Cardiac muscle cell (in vitro differentiated cells and primary cell): ENCODE data around the gene SOX6. TPM values are rescaled to one million over a fixed set of nuclear protein-coding genes. Genes with fewer than 3 reads are reported as not detected.

ENCODE experiments used
- DNase-seq, 2 donors: peaks; one replicate each; pipeline versions ENCODE4 v3.0.0 to v3.0.0-alpha.2; 2010 to 2017; ENCODE audit warnings: low read depth in 1 of 2, low spot score in 1 of 2
- H3K27ac ChIP-seq: fragments of 200-600 bp; sonication (generic); 2 replicates; pipeline ENCODE4 v1.5.1; 2016
- H3K27me3 ChIP-seq: fragments of 200-600 bp; sonication (generic); 2 replicates; pipeline ENCODE4 v1.6.0; 2016; ENCODE audit warnings: control low read depth
- H3K36me3 ChIP-seq: fragments of 200-600 bp; sonication (generic); 2 replicates; pipeline ENCODE4 v1.5.1; 2016; ENCODE audit warnings: control low read depth
- H3K4me1 ChIP-seq: fragments of 200-600 bp; sonication (generic); 2 replicates; pipeline ENCODE4 v1.8.1; 2017; ENCODE audit warnings: low read depth, mild to moderate bottlenecking, mixed run types
- H3K4me3 ChIP-seq: fragments of 200-600 bp; sonication (generic); 2 replicates; pipeline ENCODE4 v1.5.1; 2016; ENCODE audit warnings: mild to moderate bottlenecking
- H3K9me3 ChIP-seq: fragments of 200-600 bp; sonication (generic); 2 replicates; pipeline ENCODE4 v1.5.1; 2017; ENCODE audit warnings: low read depth, mild to moderate bottlenecking, control low read depth
- polyA plus RNA-seq: library from polyadenylated mRNA; unstranded; fragments of >200 nt; fragmentation: Nextera tagmentation; extraction: Ambion mirVana; gene quantifications from 2 replicates; pipeline ENCODE4 v1.2.1, GENCODE V29; 2016
- total RNA-seq: library from RNA; depleted of rRNA; stranded (reverse); fragments of >200 nt; gene quantifications from 2 replicates; pipeline ENCODE4 v1.2.3, GENCODE V29; 2016
- TF ChIP-seq, protein P1 (sequence below): IDR thresholded peaks from 2 replicates; pipeline ENCODE4 v1.5.1; 2012; ENCODE audit warnings: low read depth, mild to moderate bottlenecking, low read length

Gene SOX6
- total and polyA plus RNA-seq, 2 experiments from 2014 or later = 7.0 to 9.6 TPM

DNA sequence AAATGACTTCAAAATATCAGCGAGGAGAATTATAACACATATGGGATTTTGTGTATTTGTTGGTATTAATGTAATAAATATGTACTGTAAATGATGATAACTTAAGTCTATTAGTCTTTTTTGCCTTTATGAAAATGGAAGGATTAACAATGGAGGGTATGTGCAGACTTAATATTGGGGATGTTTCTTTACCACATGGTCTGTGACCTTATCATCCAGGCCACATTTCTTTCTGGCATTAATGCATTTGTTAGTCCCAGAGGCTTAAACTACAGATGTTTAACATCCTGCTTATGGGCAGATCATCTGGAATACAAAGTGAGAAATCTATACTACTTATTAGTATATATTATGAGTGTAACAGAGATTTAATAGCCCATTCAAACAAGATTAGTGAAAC lies 64.6 kb downstream of the SOX6 start:
- Histone ChIP-seq H3K27me3 (no peaks in the 10 kb centered on the region), H3K9me3 (no peaks in the 10 kb centered on the region), H3K36me3 (no peaks in the 10 kb centered on the region), H3K27ac (no peak overlapping the region), H3K4me3 (no peak overlapping the region), H3K4me1 (peaks cover 37% of the 10 kb centered on the region)
- TF ChIP-seq, protein P1, sequence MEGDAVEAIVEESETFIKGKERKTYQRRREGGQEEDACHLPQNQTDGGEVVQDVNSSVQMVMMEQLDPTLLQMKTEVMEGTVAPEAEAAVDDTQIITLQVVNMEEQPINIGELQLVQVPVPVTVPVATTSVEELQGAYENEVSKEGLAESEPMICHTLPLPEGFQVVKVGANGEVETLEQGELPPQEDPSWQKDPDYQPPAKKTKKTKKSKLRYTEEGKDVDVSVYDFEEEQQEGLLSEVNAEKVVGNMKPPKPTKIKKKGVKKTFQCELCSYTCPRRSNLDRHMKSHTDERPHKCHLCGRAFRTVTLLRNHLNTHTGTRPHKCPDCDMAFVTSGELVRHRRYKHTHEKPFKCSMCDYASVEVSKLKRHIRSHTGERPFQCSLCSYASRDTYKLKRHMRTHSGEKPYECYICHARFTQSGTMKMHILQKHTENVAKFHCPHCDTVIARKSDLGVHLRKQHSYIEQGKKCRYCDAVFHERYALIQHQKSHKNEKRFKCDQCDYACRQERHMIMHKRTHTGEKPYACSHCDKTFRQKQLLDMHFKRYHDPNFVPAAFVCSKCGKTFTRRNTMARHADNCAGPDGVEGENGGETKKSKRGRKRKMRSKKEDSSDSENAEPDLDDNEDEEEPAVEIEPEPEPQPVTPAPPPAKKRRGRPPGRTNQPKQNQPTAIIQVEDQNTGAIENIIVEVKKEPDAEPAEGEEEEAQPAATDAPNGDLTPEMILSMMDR = no peak
- no peak for DNase-seq

DNA sequence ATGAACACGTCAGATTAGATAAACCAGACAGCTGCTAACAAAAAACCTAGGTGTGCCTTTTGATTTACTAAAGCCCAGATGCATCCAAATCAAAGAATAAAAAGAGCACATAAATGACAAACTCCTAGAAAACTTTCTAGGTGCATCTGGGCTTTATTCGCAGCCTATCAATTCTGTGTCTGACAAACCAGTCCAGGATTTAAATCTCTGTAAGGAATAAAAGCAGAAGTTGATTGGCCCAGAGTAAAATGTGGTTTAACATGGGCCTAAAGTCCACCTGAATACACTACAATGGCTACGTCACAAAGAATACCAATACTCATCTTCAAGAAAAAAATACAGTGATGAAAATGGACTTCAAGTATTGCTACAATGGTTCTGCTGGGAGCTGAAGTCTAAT lies 66.8 kb downstream of the SOX6 start:
- no peak for DNase-seq
- TF ChIP-seq, protein P1 = no peak

DNA sequence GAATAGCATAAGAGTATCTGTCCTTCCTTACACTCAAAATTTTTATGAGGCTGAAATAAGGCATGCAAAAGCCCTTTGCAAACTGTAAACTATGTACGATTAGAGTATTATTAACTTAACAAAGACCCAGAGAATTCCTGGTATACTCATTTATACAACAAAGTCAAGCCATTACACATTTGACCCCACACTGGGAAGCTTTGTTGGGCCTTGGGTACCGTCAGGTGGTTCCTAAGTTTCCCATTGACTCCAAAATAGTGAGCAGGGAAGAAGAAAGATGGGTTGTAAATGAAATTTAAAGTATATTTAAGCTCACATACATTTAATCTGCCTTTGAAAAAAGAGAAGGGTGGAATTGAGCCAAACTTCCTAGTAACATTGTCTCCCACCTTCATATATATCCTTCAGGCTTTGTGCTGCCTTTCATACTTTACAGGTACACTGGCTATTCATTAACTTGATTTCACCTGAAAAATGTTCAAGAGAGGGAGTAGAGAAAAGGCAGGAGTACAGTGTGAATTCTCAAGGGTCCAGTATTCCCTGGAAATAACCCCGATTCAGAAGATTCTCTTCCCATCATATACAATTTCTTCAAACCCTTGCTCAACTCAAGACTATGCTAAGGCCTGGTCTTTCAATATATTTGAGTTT lies 68.6 kb downstream of the SOX6 start:
- Histone ChIP-seq H3K9me3 (no peaks in the 10 kb centered on the region), H3K4me3 (no peak overlapping the region), H3K27ac (no peak overlapping the region), H3K27me3 (no peaks in the 10 kb centered on the region), H3K36me3 (no peaks in the 10 kb centered on the region), H3K4me1 (peaks cover 9% of the 10 kb centered on the region)
- TF ChIP-seq, protein P1 = no peak
- no peak for DNase-seq

More for the DNA sequence above, 66.8 kb downstream of the SOX6 start:
- Histone ChIP-seq H3K27me3 (no peaks in the 10 kb centered on the region), H3K4me3 (no peak overlapping the region), H3K27ac (no peak overlapping the region), H3K36me3 (no peaks in the 10 kb centered on the region), H3K4me1 (peaks cover 27% of the 10 kb centered on the region), H3K9me3 (no peaks in the 10 kb centered on the region)

DNA sequence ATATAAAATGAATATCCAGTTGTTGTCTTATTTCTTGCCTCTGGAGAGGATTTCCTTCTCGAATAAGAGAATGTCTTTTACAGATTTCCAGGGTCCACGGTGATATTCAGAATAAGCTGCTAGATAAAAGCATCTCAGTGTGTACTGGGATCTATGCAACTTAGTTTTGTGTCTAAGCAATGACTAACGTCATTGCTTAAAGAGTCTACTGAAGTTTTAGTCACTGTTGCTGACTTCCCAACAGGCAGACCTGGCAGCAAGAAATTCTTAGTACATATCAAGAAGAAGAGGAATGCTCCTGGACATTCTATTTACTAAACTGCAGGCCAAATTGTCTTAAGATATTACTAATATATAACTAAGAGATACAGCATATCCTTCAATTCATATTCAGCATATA lies 70.3 kb downstream of the SOX6 start:
- no peaks in the 10 kb centered on the region for H3K36me3 ChIP-seq
- no peak for DNase-seq

DNA sequence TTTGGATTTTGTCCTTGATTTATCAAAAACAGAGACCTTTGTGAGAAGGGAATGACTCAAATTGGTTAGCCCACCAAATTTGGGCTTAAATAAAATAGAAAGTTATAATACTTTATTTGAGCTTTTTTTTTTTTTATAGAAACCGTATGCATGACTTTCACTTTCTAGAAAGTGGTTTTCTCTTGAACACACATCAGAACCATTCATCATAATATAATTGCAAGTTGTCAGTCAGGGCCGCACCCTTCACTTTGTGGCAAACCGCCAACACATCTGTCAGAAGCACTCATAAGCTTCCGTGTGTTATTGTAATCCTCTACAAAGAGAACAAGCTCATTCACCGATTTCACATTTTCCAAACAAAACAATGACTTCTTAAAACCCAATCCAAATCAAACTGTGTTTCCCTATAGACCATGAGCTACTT lies 76.1 kb downstream of the SOX6 start:
- no peak overlapping the region for H3K4me3 ChIP-seq
- H3K4me1 ChIP-seq = no peaks in the 10 kb centered on the region
- H3K9me3 ChIP-seq = no peaks in the 10 kb centered on the region
- H3K27ac ChIP-seq = no peak overlapping the region
- TF ChIP-seq, protein P1 = no peak
- no peak for DNase-seq
- H3K27me3 ChIP-seq = no peaks in the 10 kb centered on the region
- no peaks in the 10 kb centered on the region for H3K36me3 ChIP-seq

More for the DNA sequence above, 70.3 kb downstream of the SOX6 start:
- TF ChIP-seq, protein P1 = no peak
- H3K4me1 ChIP-seq = no peaks in the 10 kb centered on the region
- H3K4me3 ChIP-seq = no peak overlapping the region
- H3K9me3 ChIP-seq = no peaks in the 10 kb centered on the region
- H3K27me3 ChIP-seq = no peaks in the 10 kb centered on the region
- no peak overlapping the region for H3K27ac ChIP-seq

DNA sequence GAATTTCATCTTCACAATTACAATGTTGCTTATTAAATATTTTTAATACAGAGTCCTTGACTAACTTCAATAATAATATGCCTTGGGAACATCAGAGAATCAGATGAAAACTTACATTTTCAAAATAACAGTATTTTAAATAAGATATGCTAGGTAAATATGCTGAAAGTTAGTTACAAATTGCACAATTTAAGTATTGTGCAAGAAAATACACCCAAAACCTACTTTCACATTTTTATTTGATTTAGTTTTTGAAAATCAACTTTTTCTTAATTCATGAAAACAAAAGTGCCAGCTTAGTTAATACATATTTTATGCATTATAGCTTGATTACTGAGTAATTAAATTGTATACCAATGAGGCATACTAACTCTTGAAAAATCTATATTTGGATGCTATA lies 76.8 kb downstream of the SOX6 start:
- no peaks in the 10 kb centered on the region for H3K27me3 ChIP-seq
- H3K27ac ChIP-seq = no peak overlapping the region
- no peaks in the 10 kb centered on the region for H3K4me1 ChIP-seq
- no peaks in the 10 kb centered on the region for H3K36me3 ChIP-seq
- H3K9me3 ChIP-seq = no peaks in the 10 kb centered on the region
- H3K4me3 ChIP-seq = no peak overlapping the region
- TF ChIP-seq, protein P1 = no peak
- DNase-seq = no peak
